Pulmonary artery endothelial cell (primary cell): Measurements from ENCODE around the gene PLXNA2. TPM values are rescaled to one million over a fixed set of nuclear protein-coding genes. Genes with fewer than 3 reads are reported as not detected.

Source experiments
- DNase-seq: peaks from one replicate; pipeline ENCODE4 v3.0.0-alpha.2; 2011; ENCODE audit warnings: low read depth, low spot score
- total RNA-seq: library from RNA; depleted of rRNA; stranded (reverse); fragments of >200 nt; gene quantifications from 2 replicates; pipeline ENCODE4 v1.2.3, GENCODE V29; 2014

PLXNA2 gene
- total RNA-seq, 1 donor from 2014 or later: 91.6 TPM

DNA sequence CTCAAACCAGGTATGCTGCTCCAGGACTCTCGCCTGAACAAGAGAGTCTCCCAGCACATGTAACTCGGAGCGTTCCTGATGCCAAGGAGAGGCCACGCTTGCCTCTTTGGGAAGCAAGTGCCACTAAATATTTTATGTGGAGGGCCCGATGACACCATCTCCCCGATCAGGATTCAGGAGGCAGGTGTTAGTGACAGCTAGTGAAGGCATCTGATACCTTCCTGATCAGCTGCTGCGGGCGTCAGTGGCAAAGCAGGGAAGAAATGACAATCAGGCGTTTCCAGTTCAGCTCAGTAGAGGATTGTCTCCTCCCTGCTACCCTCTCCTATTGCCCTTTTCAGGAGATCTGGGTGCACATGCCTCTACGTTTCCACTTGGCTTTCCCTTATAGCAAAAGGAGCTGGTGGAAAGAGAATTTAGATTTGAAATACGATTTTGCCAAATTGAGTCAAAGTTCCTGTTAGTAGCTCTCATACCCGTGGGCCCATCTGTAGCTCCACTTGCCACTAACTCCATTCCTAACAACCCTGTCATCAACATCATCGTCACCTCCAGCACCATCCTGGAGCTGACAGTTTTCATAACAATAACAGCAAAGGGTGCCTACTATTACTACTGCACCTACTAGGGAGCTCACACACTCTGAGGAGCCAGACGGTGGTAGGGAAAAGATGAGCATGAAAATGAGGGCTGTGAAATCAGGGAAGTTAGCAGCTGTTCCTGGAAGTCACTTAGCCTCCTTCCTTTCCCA lies 21.6 kb downstream of the PLXNA2 start:
- no peak for DNase-seq

DNA sequence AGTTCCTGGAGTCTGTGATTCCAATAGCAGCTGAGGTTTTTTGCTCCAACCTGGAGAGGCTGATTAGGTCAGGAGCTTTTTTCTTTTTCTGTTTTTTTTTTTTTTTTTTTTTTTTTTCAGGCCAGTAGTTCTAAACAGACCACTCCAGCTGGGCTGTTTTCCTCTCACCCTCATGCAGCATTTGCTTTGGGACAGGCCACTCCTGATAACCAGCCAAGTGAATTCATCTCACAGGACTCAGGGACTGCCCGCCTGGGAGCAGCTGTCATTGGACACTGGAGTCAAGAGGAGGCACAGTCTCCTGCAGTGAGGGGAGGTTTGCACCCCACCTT lies 22.9 kb downstream of the PLXNA2 start:
- no peak for DNase-seq

DNA sequence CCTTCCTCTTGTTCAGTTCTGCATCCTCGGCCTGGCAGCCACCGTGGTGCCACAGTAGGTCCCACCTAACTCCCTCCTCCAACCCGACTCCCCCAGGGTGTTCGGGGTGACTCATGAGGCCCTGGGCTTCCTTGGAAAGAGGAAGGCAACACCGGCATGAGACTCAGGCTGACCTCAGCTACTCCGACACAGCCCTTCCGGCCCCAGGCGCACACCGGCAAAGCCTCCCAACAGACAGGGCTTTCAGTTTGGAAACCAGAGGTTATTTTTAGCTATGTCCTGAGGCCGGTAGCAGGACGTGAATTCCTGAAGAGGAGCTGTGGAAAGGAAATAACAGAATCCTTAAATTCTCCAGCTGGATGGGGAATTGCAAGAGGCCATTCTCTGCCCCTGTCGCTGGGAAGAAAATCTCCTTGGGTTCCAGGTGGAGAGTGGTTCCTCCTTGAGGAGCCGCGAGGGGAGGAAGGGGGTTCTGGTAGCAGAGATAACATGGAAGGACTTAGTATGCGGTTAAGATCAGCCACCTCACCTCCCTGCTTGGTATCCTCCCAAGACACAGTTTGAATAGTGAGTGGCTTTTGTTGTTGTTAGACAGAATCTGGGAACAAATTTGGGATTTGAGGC lies 24.4 kb downstream of the PLXNA2 start:
- DNase-seq: no peak

DNA sequence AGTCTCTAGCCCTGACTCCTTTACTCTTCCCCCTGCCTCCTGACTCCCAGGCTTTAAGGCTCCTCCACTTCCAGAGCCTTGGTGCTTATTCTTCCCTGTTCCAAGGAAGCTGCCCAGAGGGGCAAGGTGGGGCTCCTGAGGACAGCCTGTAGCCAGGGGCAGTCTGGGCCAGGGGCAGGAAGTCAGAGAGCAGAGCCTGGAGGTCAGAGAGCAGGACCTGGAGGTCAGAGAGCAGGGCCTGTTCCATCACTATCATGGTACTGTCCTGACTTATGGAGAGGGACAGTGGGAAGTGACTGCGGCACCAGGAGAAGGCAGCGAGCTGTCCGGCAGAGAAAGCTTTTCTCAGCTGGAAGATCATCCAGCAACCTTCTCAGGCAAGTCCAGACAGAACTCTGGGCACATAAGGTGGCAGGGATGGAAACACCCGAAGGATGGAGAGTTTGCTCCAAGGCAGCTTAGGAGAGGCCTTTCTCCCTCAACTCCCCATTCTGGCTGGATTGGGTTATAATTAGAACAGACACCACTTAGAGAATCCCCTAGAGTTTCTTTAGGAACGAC lies 25.0 kb downstream of the PLXNA2 start:
- no peak for DNase-seq

DNA sequence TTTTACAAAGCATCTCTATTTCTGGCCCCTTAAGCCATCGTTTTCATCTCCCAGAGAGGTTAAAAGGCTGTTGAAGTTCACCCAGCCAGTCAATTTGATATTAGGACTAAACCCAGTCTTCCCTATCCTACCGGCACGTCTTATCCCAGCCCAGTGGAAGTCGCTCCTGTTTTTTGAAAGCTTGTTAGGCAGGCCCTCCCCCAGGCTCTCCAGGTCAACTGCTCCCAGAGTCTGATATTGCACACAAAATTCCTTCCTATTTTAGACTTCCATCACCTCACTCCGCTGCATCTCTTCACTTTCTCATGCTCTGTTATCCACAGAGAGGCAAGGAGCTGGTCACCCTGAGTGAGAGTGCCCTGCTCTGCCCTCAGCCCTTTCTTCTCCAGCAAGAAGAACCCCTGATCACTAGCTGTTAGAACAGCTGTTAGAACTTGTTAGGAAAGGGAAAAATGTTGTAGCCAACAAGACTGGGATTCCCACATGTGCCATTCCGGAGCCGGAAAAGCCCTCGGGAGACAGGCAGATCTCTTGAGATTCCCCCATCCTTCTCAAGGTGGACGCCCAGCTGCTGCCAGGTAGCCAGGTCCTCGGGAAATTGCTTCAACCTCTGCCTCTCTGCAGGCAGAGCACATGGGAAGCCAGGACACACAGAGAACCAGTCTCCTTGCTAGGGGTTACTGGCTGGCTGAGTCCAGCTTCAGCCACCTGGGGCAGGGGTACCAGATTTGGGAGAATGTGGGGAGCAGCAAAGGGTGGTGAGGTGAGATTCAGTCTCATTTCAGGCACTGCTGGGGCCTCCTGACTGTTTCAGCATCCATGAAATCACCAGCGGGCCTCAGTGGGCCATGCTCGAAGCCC lies 25.7 kb downstream of the PLXNA2 start:
- DNase-seq: no peak

DNA sequence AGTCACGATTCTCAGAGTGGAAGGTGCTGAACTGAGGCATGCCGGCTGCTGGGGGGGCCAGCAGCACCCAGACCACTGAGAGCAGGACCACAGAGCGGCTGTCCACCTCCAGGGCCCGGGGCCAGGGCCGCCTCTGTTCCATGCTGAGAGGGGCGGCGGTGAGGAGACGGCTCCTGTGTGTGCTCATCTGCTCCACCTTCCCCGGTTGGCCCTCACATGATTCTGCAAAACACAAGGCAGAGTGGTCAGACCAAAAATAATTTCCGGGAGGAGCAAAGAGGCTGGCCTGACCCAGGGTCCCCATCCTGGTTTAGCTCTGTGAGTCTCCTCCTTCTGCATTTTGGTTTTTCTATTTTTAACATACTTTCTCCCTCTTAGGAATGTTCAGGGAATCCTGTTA lies 26.4 kb downstream of the PLXNA2 start:
- no peak for DNase-seq

DNA sequence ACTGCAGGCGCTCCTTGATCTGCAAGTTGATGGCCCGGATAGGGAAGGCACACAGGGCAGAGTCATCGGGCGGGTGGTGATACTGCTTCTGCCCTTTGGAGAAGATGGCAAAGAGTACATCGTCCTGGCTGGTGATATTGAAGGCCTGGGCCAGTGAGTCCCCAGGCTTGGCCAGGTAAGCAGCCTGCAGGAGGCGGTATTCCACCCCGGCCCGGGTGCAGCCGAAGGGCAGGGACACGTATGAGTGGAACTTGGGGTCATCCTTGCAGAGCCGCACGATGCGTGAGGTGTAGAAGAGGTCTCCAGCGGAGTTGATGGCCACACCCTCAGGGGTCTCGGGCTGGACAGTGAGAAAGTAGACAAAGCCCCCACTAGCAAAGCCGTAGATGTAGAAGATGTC lies 27.4 kb downstream of the PLXNA2 start:
- no peak for DNase-seq

DNA sequence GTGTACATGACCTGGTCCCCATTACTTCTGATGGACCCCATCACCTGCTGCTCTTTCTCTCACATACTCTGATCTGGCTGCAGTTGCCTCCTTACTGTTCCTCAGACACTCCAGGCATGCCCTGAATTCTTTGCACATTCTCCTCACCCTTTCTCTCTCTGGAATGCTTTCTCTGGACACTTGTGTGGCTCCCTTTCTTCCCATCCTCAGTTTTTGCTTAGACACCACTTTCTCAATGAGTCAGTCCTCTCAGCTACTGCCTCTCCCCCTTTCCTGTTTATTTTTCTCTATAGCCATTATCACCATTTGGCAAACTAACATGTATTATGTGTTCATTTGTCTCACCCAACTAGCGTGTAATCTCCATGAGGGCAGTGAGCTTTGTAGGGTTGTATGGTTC lies 28.1 kb downstream of the PLXNA2 start:
- DNase-seq: no peak

DNA sequence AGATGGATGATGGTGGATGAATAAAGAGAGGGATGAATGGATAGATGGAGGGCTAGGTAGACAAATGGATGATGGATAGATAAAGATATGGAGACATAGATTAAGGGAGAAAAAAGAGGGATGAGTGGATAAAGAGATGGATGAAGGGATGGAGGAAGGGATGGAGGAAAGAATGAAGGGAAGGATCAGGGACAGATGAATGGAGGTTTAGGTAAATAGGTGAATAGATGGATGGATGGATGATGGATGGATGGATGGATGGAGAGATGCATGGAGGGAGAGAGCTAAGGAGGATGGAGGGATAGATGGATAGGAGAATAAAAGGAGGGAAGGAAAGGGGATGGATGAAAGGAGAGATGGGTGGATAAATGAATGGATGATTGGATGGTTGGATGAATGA lies 28.8 kb downstream of the PLXNA2 start:
- no peak for DNase-seq

DNA sequence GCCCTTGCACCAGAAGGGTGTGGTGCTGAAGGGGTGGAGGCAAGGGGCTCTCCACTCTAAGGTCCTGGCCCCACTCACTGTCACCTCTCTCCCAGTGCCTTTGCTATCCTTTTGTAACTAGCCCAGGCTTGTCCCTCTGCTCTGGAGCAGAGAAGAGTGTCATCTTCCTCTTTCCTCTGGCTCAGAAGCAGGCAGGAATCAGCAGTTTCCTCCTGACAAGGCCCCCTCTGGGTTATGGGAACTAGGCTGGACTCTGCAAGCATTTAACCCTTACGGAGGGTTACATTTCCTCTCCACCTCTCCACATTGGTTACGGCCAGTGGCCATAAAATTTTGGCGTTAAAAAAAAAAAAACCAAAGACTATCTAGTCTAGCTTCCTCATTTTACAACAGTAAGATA lies 30.4 kb downstream of the PLXNA2 start:
- DNase-seq: no peak

DNA sequence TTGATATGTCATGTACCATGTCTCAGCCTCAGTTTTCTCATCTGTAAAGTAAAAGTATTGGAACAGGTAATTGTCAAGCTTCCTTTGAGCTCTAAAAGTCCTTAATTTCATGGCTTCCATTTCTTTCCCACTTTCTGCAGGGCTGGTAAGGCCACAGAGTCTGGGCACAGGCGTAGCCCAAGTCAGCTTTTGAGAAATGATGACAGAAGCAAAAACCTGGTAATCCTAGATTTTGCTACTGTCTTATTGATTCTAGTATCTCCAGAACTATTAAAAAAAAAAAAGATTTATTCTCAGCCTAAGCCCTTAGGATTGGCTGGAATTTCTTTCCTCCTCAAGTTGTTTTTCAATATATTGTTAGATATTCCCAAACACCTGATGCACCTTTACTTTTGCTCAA lies 31.3 kb downstream of the PLXNA2 start:
- no peak for DNase-seq

DNA sequence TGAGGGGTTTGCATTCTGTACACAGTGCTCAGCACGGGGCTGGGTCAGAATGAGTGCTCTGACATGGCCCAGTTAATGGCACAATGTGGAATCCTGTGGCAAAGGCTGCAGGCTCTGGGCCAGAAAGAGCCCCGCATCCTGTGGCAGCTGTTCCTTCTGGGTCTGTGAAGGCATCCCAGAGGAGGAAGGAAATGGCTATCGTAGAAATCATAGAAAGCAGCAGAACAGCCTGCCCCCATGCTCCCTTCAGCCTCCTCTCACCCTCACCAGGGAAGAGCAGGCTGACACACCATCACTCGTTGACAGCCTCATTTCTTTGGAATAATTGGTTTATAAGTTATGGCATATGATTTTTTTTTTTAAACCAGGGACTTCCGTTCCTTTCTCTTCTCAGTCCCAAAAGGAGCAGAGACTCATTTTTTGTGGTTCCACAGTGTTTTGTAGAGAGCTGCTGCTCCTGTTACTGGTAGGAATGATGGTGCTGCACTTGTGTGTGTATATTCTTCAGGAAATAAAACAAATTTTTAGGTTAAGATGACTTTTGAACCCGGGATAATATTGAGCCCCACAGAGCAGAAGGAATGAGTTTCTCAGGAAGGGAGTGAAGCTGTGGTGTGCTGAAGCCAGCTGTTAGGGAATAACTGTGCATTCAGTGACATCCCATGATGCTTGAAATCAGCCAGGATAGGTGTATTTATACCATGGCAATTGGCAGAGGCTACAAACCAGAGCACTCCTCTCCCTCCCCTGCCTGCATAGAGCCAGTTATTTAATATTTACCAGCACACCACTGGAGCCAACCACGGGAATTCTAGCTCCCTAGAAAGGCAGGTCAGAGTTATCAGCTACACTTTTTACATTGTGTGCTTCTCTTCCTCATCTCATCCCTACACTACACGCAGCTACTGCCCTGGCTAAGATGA lies 32.0 kb downstream of the PLXNA2 start:
- no peak for DNase-seq

DNA sequence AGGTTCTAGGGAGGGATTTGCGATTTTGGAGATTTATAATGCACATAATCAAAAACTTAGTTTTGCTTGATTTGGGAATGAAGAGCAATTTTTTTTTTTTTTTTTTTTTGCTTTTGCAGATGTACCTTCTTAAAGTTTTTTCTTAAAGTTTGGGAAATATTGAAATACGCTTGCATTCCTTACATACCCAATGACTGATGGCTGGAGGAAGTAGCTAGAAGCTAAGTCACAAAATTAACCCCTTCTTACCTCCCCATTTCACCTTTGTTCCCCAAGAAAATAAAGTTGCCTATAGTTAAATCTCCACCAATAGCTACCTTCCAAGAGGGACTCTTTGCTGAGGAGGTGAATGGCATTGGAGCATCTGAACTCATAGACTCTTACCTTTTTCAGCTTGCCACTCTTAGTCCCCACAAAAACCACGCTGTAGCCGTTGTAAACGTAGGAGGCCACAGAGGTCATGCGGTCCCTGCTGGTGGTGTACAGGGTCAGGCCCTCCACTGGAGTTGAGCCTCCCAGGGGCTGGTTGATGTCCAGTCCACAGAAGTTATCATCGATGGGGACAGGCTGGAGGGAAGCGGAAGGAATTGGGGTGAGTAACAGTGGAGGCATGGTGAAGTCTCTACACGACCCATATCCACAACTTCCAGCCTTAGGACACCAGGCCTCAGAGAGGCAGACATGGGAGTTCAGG lies 34.1 kb downstream of the PLXNA2 start:
- no peak for DNase-seq

DNA sequence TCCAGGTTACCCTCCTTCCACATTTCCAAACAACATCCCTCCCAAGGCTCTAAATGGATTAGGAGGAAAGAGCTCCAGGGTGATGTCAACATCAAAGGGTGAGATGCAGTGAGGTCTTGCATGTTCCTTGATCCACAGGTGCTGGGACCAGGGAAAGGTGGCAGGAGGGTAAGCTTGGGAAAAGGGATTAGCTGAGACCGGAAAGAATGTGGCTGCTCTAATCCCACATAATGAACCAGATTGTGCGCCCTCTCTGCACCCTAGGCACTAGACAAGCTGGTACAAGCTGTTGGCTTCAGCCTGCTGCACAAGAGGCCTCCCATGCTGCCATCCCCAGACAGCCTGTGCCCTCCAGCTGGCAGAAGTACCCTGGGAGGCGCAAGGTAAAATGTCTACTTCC lies 34.9 kb downstream of the PLXNA2 start:
- DNase-seq: no peak

DNA sequence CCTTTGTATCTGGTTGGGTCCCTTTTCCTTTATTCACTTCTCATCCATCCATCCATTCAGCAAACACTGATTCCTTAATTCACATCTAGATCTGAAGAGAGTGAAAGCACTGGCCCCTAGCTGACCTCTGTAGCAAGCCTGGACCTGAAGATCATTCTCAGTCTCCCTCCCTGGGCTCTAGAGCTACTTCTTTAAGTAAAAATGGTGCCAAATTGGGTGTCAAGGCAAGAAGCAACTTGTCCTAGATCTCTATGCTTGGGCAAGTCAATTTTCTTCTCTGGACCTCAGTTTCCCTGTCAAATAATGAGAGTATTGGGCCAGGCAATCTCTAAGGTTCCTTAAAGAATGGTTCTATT lies 36.1 kb downstream of the PLXNA2 start:
- DNase-seq: no peak

DNA sequence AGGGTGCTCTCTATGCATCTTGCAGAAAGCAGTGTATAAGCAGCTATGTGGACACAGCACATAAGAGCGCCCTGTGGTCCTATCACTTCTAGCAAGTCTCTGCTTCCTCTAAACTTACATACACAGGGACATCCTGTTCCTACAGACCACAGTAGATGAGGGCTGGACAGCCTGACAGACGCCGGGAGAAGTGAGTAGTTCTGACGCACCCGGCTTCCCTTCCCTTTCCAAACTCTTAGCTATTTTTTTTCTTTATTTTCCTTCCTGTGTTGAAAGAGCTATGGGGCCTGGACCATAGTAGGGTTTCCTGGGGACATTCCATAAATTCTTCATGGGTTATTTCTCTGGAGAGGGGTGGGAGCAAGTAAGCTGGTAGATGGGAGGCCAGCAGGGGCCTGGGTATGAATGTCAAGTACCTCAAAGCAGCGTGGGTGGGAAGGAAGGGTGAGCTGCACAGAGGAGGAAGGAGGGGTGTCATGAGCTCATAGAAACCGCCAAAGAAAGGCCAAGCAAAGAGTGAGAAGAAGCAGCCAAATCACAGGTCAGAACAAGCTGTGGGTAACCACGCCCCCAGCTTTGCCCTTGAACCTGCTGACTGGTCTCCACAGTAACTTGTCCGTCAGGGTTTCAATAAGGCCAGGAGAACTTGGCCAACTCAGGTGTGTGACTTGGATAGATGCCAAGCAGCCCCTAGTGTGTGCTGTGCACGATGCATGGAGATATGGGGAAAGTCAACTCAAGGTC lies 36.6 kb downstream of the PLXNA2 start:
- DNase-seq: peak; percentile 98

DNA sequence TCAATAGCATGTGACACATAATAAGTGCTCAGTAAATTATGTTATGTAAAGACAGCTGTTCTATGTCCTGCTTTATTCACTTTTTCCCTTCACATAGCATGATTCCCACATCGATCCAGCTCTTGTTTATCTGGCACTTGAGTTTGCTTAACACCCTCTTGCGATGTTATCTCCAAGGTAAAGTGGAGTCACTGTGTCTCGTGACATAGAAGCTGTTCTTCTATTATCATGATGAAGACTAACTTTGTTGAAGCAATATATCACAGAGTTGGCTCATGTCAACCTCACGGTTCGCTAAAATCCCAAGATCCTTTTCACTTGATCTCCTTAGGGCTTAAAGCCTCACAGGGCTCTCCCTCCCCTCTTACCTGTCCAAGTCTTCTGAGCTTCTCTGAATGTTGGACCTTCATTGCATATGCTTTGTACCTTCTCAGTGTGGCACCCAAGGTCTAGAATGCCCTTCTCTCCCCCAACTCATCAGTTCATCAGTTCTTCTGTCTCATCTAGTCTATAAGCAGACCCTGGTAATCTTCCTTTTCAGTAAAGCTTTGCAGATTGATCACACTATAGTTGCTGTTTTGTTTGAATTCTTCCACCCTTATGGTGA lies 38.0 kb downstream of the PLXNA2 start:
- no peak for DNase-seq

DNA sequence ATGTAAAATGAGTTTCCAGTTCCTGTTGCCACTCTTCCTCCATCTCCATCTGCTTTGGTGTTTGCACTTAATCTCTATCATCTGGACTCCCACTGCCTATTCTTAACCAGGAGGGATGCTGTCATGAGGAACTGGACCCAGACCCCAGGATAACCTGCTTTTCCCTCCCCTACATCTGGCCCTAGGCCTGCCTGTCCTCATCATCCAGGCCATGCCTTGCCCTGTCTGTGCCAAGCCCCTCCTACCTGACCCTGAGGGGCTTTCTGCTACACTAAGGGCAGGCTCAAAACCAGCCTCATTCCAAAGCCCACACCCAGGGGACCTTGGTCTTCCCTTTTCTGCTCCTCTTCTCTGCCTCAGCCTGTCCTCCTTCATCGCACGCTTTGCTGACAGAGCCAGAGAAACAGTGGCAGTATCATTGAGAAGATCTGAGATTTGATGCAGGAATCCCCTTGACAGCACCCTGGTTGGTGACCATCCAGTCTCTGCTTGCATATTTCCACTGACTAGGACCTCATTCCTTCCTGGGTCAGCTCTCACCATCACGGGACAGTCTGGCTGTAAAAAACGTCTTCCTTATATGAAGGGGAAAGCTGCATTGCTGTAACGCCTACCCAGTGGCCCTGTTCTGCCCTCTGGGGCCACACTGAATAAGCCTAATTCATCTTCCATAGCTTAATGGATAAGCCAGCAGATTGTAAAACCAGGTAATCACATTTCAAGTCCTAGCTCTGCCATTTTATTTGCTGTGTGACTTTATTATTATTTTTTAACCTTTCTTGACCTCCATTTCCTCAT lies 38.8 kb downstream of the PLXNA2 start:
- no peak for DNase-seq

DNA sequence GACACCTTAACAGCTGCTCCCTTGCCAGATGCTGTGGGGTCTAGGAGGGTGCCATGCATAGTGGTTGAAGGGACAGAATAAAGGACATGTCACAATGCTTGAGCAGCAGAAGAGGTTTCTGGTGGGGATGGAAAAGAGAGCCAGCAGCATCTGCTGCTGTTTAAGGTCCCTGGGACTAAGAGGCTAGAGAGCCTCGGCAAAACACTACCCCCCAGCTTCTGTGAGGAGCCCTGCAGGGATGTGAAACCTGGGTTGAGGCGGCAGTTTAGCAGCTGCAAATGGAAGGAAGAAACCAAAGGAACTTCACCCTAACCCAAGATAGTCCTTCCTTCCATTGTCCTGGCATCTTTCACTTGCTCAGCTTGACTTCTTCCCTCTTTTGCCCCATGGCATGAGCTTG lies 39.4 kb downstream of the PLXNA2 start:
- DNase-seq: no peak
